MM.1S (cell line): ENCODE results near the gene CIDEC.

Source experiments
- DNase-seq: peaks from one replicate; pipeline ENCODE4 v3.0.0-alpha.2; 2015
- H2AFZ ChIP-seq: fragments of 300-600 bp; sonication (generic); 2 replicates; pipeline ENCODE4 v1.6.0; 2016; ENCODE audit warnings: antibody characterized with exemption, low read length
- H3F3A ChIP-seq: fragments of 300-600 bp; sonication (generic); 2 replicates; pipeline ENCODE4 v1.6.1; 2016; ENCODE audit warnings: mild to moderate bottlenecking, antibody characterized with exemption, low read length, moderate library complexity, mixed read lengths; ENCODE audit not compliant: insufficient read depth
- H3K27ac ChIP-seq: fragments of 300-600 bp; sonication (generic); 2 replicates; pipeline ENCODE4 v1.5.1; 2016; ENCODE audit warnings: mild to moderate bottlenecking, low read length
- H3K27me3 ChIP-seq: fragments of 300-600 bp; sonication (generic); replicated peaks from 2 replicates; pipeline ENCODE4 v1.6.0; 2016; ENCODE audit warnings: low read length; ENCODE audit not compliant: insufficient read depth
- H3K36me3 ChIP-seq: fragments of 300-600 bp; sonication (generic); replicated peaks from 2 replicates; pipeline ENCODE4 v1.6.1; 2016; ENCODE audit warnings: mild to moderate bottlenecking, low read length, mixed read lengths; ENCODE audit not compliant: insufficient read depth
- H3K4me1 ChIP-seq: fragments of 300-600 bp; sonication (generic); 2 replicates; pipeline ENCODE4 v1.6.1; 2016; ENCODE audit warnings: low read length, mixed read lengths
- H3K4me2 ChIP-seq: fragments of 300-600 bp; sonication (generic); 2 replicates; pipeline ENCODE4 v1.6.0; 2016; ENCODE audit warnings: low read depth, low read length
- H3K4me3 ChIP-seq: fragments of 300-600 bp; sonication (generic); 2 replicates; pipeline ENCODE4 v1.5.1; 2016; ENCODE audit warnings: low read length, mixed read lengths
- H3K79me2 ChIP-seq: fragments of 300-600 bp; sonication (generic); 2 replicates; pipeline ENCODE4 v1.6.1; 2016; ENCODE audit warnings: mixed run types, low read length, mixed read lengths
- H3K9ac ChIP-seq: fragments of 300-600 bp; sonication (generic); 2 replicates; pipeline ENCODE4 v1.6.1; 2016; ENCODE audit warnings: low read length, mixed read lengths
- H3K9me2 ChIP-seq: fragments of 300-600 bp; sonication (generic); replicated peaks from 2 replicates; pipeline ENCODE4 v1.6.1; 2016; ENCODE audit warnings: mild to moderate bottlenecking, low read length, mixed read lengths; ENCODE audit not compliant: insufficient read depth
- H3K9me3 ChIP-seq: fragments of 300-600 bp; sonication (generic); replicated peaks from 2 replicates; pipeline ENCODE4 v1.6.1; 2016; ENCODE audit warnings: mild to moderate bottlenecking, low read length, mixed read lengths; ENCODE audit not compliant: insufficient read depth
- H4K20me1 ChIP-seq: fragments of 300-600 bp; sonication (generic); 2 replicates; pipeline ENCODE4 v1.6.1; 2016; ENCODE audit warnings: mild to moderate bottlenecking, low read length, moderate library complexity, mixed read lengths; ENCODE audit not compliant: insufficient read depth
- CTCF ChIP-seq: fragments of 300-600 bp; sonication (generic); IDR thresholded peaks from 2 replicates; pipeline ENCODE4 v1.5.1; 2016; ENCODE audit warnings: antibody characterized with exemption, low read length, mixed read lengths
- EZH2 ChIP-seq: fragments of 300-600 bp; sonication (generic); optimal IDR thresholded peaks from 2 replicates; pipeline ENCODE3; 2017; ENCODE audit warnings: low read depth, mild to moderate bottlenecking, antibody characterized with exemption, low read length, mixed read lengths
- EZH2phosphoT487 ChIP-seq: fragments of 300-600 bp; sonication (generic); IDR thresholded peaks from 2 replicates; pipeline ENCODE4 v1.6.1; 2018; ENCODE audit warnings: antibody characterized with exemption, low read length

CIDEC gene

GRCh38 chr3:9903904-9904303, 23.9 kb upstream of the CIDEC start:
- Histone ChIP-seq H3K9ac (no peak overlapping the region), H3K79me2 (no peaks in the 10 kb centered on the region), H4K20me1 (no peaks in the 10 kb centered on the region), H3K36me3 (no peaks in the 10 kb centered on the region), H3K27me3 (no peaks in the 10 kb centered on the region), H3K9me2 (no peaks in the 10 kb centered on the region), H3K27ac (no peak overlapping the region), H3K4me2 (no peak overlapping the region), H3K4me3 (no peak overlapping the region), H2AFZ (no peak overlapping the region), H3K4me1 (no peaks in the 10 kb centered on the region), H3K9me3 (no peaks in the 10 kb centered on the region), H3F3A (no peaks in the 10 kb centered on the region)
- DNase-seq = no peak
- TF ChIP-seq CTCF (no peak), EZH2 (no peak), EZH2phosphoT487 (no peak)

GRCh38 chr3:9903238-9903624, 23.2 kb upstream of the CIDEC start:
- no peak for DNase-seq
- H3K4me3 ChIP-seq = no peak overlapping the region
- H2AFZ ChIP-seq = no peak overlapping the region
- no peak for TF ChIP-seq CTCF
- no peak for TF ChIP-seq EZH2
- TF ChIP-seq EZH2phosphoT487 = no peak
- no peaks in the 10 kb centered on the region for H3K27me3 ChIP-seq
- H4K20me1 ChIP-seq = no peaks in the 10 kb centered on the region
- H3K79me2 ChIP-seq = no peaks in the 10 kb centered on the region
- no peaks in the 10 kb centered on the region for H3K9me2 ChIP-seq
- H3K9me3 ChIP-seq = no peaks in the 10 kb centered on the region
- H3F3A ChIP-seq = no peaks in the 10 kb centered on the region
- H3K9ac ChIP-seq = no peak overlapping the region
- H3K27ac ChIP-seq = no peak overlapping the region
- no peaks in the 10 kb centered on the region for H3K36me3 ChIP-seq
- H3K4me2 ChIP-seq = no peak overlapping the region
- H3K4me1 ChIP-seq = no peaks in the 10 kb centered on the region

- no peak within 1 kb of the TSS for H3K27ac ChIP-seq
- no peak within 1 kb of the TSS for H3K4me2 ChIP-seq
- H2AFZ ChIP-seq = no peak within 1 kb of the TSS
- no peaks in the 10 kb centered on the region for H3F3A ChIP-seq
- no peaks in the 10 kb centered on the region for H3K79me2 ChIP-seq
- no peaks in the 10 kb centered on the region for H3K36me3 ChIP-seq
- no peaks in the 10 kb centered on the region for H3K9me2 ChIP-seq
- TF ChIP-seq EZH2 (no peak), CTCF (no peak), EZH2phosphoT487 (no peak)
- H3K27me3 ChIP-seq = no peaks in the 10 kb centered on the region
- H3K4me1 ChIP-seq = no peaks in the 10 kb centered on the region
- H3K9me3 ChIP-seq = no peaks in the 10 kb centered on the region
- H3K9ac ChIP-seq = no peak within 1 kb of the TSS
- no peak within 1 kb of the TSS for H3K4me3 ChIP-seq
- no peak for DNase-seq
- H4K20me1 ChIP-seq = no peaks in the 10 kb centered on the region
These were observed 22.6 kb upstream of the CIDEC start, which contains the start of gene IL17RE for GRCh38 chr3:9902372-9903237. Gene IL17RE, plus strand, starts transcription at chr3:9902848. Its CDS starts 85 bp downstream, at chr3:9902933.
